ENCODE measurements around the gene SMG6.
"Not testable (repeated sequence)": the region's sequence is repeated elsewhere in the genome, so short reads cannot be mapped to it uniquely, and the experiment has no call there.

SMG6 gene

DNA sequence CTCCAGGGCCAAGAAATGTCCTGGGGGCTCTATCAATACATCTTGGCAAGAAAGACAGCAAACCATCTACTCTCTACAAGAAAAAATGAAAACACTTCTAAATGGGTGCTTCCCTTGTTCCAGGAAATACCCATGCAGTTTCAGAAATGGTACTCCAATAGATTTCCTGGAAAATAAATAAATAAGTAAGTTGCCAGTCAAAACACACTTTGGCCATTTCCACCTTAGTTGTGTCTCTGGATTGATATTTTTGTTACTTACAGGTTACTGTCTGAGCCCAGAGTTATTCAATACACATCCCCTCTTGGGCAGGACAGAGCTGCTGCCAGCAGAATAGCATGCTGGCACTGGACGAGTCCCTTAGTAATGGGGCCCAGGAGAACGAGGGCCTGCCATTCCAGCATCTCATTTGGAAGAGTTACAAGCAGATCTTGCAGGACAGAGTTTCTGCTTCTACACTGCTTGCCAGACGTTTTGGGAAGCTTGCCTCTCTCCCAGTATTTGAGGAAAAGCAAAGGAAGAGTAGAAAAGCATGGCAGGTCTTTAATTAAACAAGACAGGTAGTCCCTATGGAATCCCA is 100.5 kb downstream of the SMG6 start:
- Histone ChIP-seq H3K36me3 (ENCODE audit: control insufficient read depth in 2 of 2, insufficient read depth in 2 of 2, low read length in 2 of 2) (peaks cover 3 to 4% of the 10 kb centered on the region in 2 donors), H3K4me1 (ENCODE audit: control insufficient read depth, insufficient read depth, low read length) (peaks cover 8% of the 10 kb centered on the region), H3K9ac (ENCODE audit: low read length in 2 of 2) (no peak overlapping the region), H3K9me3 (ENCODE audit: control insufficient read depth in 2 of 2, low read length in 2 of 2) (no peaks in the 10 kb centered on the region), H3K27me3 (ENCODE audit: control insufficient read depth in 1 of 2, insufficient read depth in 2 of 2, low read length in 2 of 2) (no peaks in the 10 kb centered on the region), H3K4me3 (ENCODE audit: low read length in 2 of 2) (no peak overlapping the region), H3K27ac (ENCODE audit: low read length) (no peak overlapping the region)

DNA sequence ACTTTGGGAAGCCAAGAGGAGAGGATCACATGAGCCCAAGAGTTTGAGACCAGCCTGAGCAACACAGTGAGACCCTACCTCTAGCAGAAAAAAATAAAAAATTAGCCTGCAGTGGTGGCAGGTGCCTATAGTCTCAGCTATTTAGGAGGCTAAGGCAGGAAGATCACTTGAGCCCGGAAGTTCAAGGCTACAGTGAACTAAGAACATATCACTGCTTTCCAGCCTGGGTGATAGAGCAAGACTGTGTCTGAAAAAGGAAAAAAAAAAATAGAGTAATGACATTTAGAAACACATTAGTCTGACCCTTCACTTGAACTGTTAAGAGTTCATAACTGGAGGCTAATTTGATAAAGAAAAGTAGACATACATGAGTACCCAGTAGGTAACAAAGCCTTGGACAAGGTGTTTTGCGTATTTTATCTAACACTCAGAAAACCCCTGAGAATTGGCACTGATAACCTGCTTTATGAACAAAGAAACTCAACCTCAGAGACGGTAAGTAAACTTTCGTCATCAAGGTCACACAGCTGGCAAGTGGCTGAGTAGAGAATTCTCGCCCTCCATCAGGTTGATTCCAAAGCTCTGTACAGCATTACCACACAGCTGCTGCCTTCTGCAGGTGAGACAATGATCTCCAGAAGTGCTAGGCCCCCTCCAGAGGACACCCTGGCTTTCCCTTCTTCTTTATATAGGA is 101.1 kb downstream of the SMG6 start:
- H3K36me3 ChIP-seq (ENCODE audit: control insufficient read depth in 2 of 2, insufficient read depth in 2 of 2, low read length in 2 of 2), result peaks cover 3 to 4% of the 10 kb centered on the region in 2 donors
- H3K4me3 ChIP-seq (ENCODE audit: low read length in 2 of 2), result no peak overlapping the region
- H3K27ac ChIP-seq (ENCODE audit: low read length), result no peak overlapping the region
- no peaks in the 10 kb centered on the region for H3K9me3 ChIP-seq (ENCODE audit: control insufficient read depth in 2 of 2, low read length in 2 of 2)
- H3K4me1 ChIP-seq (ENCODE audit: control insufficient read depth, insufficient read depth, low read length), result peaks cover 8% of the 10 kb centered on the region
- no peak overlapping the region for H3K9ac ChIP-seq (ENCODE audit: low read length in 2 of 2)
- H3K27me3 ChIP-seq (ENCODE audit: control insufficient read depth in 1 of 2, insufficient read depth in 2 of 2, low read length in 2 of 2), result no peaks in the 10 kb centered on the region

DNA sequence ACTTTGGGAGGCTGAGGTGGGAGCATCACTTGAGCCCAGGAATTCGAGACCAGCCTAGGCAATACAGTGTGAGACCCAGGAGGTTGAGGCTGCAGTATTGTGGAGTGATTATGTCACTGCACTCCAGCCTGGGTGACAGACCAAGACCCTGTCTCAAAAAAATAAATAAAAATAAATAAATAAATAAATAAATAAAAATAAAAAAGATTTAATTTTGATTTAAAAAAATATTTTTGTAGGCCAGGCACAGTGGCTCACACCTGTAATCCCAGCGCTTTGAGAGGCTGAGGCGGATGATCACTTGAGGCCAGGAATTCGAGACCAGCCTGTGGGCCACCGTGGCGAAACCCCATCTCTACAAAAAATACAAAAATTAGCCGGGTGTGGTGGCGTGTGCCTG is 104.2 kb downstream of the SMG6 start:
- H3K36me3 ChIP-seq (ENCODE audit: control insufficient read depth in 2 of 2, insufficient read depth in 2 of 2, low read length in 2 of 2); H3K4me1 ChIP-seq (ENCODE audit: control insufficient read depth, insufficient read depth, low read length); H3K27ac ChIP-seq (ENCODE audit: low read length); H3K27me3 ChIP-seq (ENCODE audit: control insufficient read depth in 1 of 2, insufficient read depth in 2 of 2, low read length in 2 of 2); H3K4me3 ChIP-seq (ENCODE audit: low read length in 2 of 2); H3K9me3 ChIP-seq (ENCODE audit: control insufficient read depth in 2 of 2, low read length in 2 of 2); H3K9ac ChIP-seq (ENCODE audit: low read length in 2 of 2): not testable (repeated sequence)

DNA sequence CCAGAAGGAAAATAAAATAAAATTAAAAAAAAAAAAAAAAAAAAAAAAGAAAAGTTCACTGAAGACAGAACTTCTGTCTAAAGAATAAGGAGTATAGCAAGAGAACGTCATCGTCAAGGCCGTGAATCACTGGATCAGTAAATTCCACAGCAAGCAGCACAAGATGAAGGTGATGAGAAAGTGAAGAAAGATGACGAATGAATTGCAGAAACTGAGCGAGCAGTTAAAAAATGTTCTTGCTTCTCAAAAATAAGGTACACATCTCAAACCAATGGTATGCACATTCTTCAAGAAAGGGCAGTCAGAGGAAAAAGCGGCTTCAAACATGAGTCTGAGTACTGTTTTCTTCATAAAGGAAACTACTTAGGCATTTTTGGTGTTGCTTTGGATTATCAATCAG is 104.7 kb downstream of the SMG6 start:
- Histone ChIP-seq H3K9ac (ENCODE audit: low read length in 2 of 2) (no peak overlapping the region), H3K4me3 (ENCODE audit: low read length in 2 of 2) (no peak overlapping the region), H3K9me3 (ENCODE audit: control insufficient read depth in 2 of 2, low read length in 2 of 2) (no peaks in the 10 kb centered on the region), H3K36me3 (ENCODE audit: control insufficient read depth in 2 of 2, insufficient read depth in 2 of 2, low read length in 2 of 2) (peaks cover 0 to 4% of the 10 kb centered on the region in 2 donors), H3K27me3 (ENCODE audit: control insufficient read depth in 1 of 2, insufficient read depth in 2 of 2, low read length in 2 of 2) (no peaks in the 10 kb centered on the region), H3K4me1 (ENCODE audit: control insufficient read depth, insufficient read depth, low read length) (peaks cover 8% of the 10 kb centered on the region), H3K27ac (ENCODE audit: low read length) (no peak overlapping the region)

DNA sequence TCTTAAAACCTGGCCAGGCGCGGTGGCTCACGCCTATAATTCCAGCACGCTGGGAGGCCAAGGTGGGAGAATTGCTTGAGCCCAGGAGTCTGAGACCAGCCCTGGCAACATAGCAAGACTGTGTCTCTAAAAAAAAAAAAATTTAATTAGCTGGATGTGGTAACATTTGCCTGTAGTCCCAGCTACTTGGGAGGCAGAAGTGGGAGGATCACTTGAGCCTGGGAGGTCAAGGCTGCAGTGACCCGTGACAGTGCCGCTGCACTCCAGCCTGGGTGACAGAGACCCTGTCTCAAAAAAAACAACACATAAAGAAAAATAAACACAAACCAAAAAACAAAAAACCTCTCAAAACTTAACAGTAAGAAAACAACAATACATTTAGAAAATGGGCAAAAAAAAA is 106.3 kb downstream of the SMG6 start:
- Histone ChIP-seq H3K9ac (ENCODE audit: low read length in 2 of 2) (no peak overlapping the region), H3K9me3 (ENCODE audit: control insufficient read depth in 2 of 2, low read length in 2 of 2) (no peaks in the 10 kb centered on the region), H3K4me3 (ENCODE audit: low read length in 2 of 2) (no peak overlapping the region), H3K27ac (ENCODE audit: low read length) (no peak overlapping the region), H3K27me3 (ENCODE audit: control insufficient read depth in 1 of 2, insufficient read depth in 2 of 2, low read length in 2 of 2) (no peaks in the 10 kb centered on the region), H3K4me1 (ENCODE audit: control insufficient read depth, insufficient read depth, low read length) (peaks cover 4% of the 10 kb centered on the region), H3K36me3 (ENCODE audit: control insufficient read depth in 2 of 2, insufficient read depth in 2 of 2, low read length in 2 of 2) (peaks cover 1 to 6% of the 10 kb centered on the region in 2 donors)

DNA sequence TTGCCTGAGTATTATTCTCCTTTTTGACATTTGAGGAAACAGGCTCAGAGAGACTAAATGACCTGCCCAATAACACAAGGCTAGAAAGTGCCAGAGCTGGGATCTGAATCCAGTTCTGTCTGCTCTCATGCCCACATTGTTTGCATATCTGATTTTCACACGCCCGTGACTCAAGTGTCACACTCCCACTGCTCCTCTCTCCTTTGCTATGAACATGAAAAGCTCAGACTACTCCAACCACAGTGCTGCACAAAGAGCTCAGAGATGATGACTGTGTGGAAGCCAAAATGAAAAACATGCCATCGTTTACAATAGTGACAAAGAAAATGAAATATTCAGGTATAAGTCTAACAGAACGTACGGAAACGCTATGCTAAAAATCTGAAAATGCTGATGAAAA is 107.9 kb downstream of the SMG6 start:
- no peaks in the 10 kb centered on the region for H3K9me3 ChIP-seq (ENCODE audit: control insufficient read depth in 2 of 2, low read length in 2 of 2)
- peaks cover 0 to 6% of the 10 kb centered on the region in 2 donors for H3K36me3 ChIP-seq (ENCODE audit: control insufficient read depth in 2 of 2, insufficient read depth in 2 of 2, low read length in 2 of 2)
- peaks cover 11% of the 10 kb centered on the region for H3K4me1 ChIP-seq (ENCODE audit: control insufficient read depth, insufficient read depth, low read length)
- H3K27me3 ChIP-seq (ENCODE audit: control insufficient read depth in 1 of 2, insufficient read depth in 2 of 2, low read length in 2 of 2), result no peaks in the 10 kb centered on the region
- H3K9ac ChIP-seq (ENCODE audit: low read length in 2 of 2), result no peak overlapping the region
- no peak overlapping the region for H3K4me3 ChIP-seq (ENCODE audit: low read length in 2 of 2)
- no peak overlapping the region for H3K27ac ChIP-seq (ENCODE audit: low read length)

DNA sequence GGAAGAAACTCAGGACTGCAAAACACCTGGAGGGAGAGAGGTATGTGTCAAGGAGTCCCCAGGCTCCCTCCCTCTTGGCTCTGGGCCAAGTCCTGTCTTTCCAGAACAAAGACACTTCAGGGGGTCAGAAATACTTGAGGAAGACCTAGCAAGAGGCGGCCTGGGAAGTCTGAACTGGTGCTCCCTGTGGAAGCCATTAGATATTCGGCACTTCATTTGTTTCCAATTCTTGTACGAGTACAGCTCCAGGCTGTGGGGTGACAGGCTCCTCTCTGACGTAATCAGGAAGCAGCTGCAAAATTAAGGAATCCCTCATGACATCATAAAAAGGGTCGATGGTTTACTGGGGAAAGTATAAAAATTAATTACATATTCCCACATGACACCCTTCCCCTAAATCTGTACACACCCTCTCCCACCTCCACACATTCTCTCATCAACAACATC is 108.7 kb downstream of the SMG6 start:
- Histone ChIP-seq H3K4me1 (ENCODE audit: control insufficient read depth, insufficient read depth, low read length) (peaks cover 14% of the 10 kb centered on the region), H3K4me3 (ENCODE audit: low read length in 2 of 2) (no peak overlapping the region), H3K9ac (ENCODE audit: low read length in 2 of 2) (no peak overlapping the region), H3K9me3 (ENCODE audit: control insufficient read depth in 2 of 2, low read length in 2 of 2) (no peaks in the 10 kb centered on the region), H3K27me3 (ENCODE audit: control insufficient read depth in 1 of 2, insufficient read depth in 2 of 2, low read length in 2 of 2) (no peaks in the 10 kb centered on the region), H3K27ac (ENCODE audit: low read length) (no peak overlapping the region), H3K36me3 (ENCODE audit: control insufficient read depth in 2 of 2, insufficient read depth in 2 of 2, low read length in 2 of 2) (peaks cover 0 to 6% of the 10 kb centered on the region in 2 donors)

DNA sequence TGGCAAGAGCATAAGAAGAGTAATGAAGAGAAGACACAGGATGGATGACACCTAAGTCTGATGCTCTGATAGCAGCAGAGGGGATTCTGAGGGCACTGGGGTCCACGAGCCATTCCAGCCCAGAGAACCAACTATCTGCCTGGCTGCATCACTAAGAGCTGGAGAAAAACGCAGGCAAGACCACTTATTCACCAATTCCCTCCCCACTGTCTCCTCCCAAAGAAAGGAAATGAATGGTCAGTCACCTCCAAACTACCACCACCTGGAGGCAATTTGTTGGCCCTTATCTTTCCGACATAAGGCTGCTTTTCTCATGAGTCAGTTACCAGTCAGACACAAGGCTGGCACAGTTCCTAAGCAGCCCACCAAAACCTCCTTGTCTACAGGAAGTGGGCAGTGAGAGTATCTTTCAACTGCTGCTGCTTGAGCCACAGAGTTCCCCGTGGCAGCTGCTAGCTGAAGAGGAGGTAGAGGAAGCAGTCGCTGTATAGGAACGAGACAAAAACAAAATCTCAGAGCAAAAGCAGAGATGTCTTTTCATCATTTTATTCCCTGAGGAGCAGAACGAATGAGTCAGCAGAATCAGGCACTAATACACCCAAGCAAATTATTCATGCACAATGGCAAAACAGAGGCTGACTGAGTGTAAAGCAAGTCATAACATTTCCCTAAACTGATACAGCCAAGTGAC is 111.1 kb downstream of the SMG6 start:
- H3K27me3 ChIP-seq (ENCODE audit: control insufficient read depth in 1 of 2, insufficient read depth in 2 of 2, low read length in 2 of 2), result no peaks in the 10 kb centered on the region
- H3K4me1 ChIP-seq (ENCODE audit: control insufficient read depth, insufficient read depth, low read length), result peaks cover 18% of the 10 kb centered on the region
- peaks cover 6 to 8% of the 10 kb centered on the region in 2 donors for H3K36me3 ChIP-seq (ENCODE audit: control insufficient read depth in 2 of 2, insufficient read depth in 2 of 2, low read length in 2 of 2)
- H3K9ac ChIP-seq (ENCODE audit: low read length in 2 of 2), result no peak overlapping the region
- H3K27ac ChIP-seq (ENCODE audit: low read length), result peak overlapping the region; percentile 41
- H3K4me3 ChIP-seq (ENCODE audit: low read length in 2 of 2), result peak overlapping the region in 1 of 2 donors; percentile 8
- no peaks in the 10 kb centered on the region for H3K9me3 ChIP-seq (ENCODE audit: control insufficient read depth in 2 of 2, low read length in 2 of 2)

DNA sequence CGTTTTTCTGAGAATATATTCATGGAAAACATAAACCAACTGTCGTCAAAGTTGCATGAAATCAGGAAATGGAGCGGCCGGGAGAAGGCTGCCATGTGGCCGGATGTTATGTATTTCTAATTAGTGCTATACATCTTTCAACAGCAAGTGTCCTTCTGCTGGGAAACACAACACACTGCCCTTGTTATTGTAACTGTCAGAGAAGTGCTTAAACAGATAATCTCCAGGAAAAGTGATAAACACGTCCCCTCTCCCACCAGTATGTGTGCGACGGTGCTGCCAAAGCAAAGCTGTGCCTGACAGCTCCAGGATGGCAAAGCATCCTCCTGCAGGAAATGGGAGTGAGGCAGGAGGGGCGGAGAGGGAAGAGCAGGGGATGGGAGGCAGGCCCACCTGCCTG is 111.8 kb downstream of the SMG6 start:
- H3K9me3 ChIP-seq (ENCODE audit: control insufficient read depth in 2 of 2, low read length in 2 of 2), result no peaks in the 10 kb centered on the region
- H3K27me3 ChIP-seq (ENCODE audit: control insufficient read depth in 1 of 2, insufficient read depth in 2 of 2, low read length in 2 of 2), result no peaks in the 10 kb centered on the region
- H3K9ac ChIP-seq (ENCODE audit: low read length in 2 of 2), result no peak overlapping the region
- peak overlapping the region in 1 of 2 donors; percentile 8 for H3K4me3 ChIP-seq (ENCODE audit: low read length in 2 of 2)
- H3K36me3 ChIP-seq (ENCODE audit: control insufficient read depth in 2 of 2, insufficient read depth in 2 of 2, low read length in 2 of 2), result peaks cover 7 to 10% of the 10 kb centered on the region in 2 donors
- peaks cover 18% of the 10 kb centered on the region for H3K4me1 ChIP-seq (ENCODE audit: control insufficient read depth, insufficient read depth, low read length)
- H3K27ac ChIP-seq (ENCODE audit: low read length), result peak overlapping the region; percentile 41

DNA sequence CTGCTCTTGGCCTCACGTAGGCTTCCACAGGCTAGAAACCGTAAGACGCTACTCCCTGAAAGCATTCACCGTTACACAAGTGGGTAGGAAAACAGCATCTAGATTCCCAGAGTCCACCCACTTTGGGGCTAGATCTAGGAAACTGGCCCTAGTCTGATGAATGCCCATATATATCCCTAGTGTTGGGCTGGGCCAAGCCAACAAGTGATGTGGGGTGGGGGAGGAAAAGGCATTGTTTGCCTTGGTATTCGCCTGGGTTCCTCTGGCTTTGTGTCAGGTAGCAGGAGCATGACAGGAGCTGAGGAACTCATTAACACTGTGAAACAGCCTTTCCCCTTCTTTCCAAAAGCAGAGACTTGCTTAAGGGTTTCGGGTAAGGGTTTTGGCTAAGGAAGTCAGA is 112.4 kb downstream of the SMG6 start:
- no peak overlapping the region for H3K27ac ChIP-seq (ENCODE audit: low read length)
- no peak overlapping the region for H3K4me3 ChIP-seq (ENCODE audit: low read length in 2 of 2)
- peaks cover 12 to 15% of the 10 kb centered on the region in 2 donors for H3K36me3 ChIP-seq (ENCODE audit: control insufficient read depth in 2 of 2, insufficient read depth in 2 of 2, low read length in 2 of 2)
- H3K4me1 ChIP-seq (ENCODE audit: control insufficient read depth, insufficient read depth, low read length), result peaks cover 18% of the 10 kb centered on the region
- H3K9me3 ChIP-seq (ENCODE audit: control insufficient read depth in 2 of 2, low read length in 2 of 2), result no peaks in the 10 kb centered on the region
- H3K9ac ChIP-seq (ENCODE audit: low read length in 2 of 2), result no peak overlapping the region
- H3K27me3 ChIP-seq (ENCODE audit: control insufficient read depth in 1 of 2, insufficient read depth in 2 of 2, low read length in 2 of 2), result no peaks in the 10 kb centered on the region

DNA sequence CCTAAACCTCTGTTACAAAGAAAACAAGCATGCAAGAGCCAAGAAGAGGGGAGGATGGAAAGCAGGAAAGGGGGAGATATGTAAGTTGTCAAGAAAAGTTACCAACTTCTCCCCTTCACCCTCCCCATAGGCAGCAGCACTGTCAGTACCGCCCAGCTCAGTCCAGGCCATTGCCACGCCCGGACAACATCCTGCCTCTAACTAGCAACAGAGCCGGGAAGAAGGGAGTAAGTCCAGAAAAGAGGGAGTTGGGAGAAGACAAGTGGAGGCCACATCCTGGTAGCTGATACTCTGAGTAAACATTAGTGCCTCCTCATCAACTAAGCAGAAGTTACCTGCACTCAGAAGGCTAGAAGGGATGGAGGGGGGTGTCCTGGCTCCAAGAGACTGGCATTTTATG is 113.6 kb downstream of the SMG6 start:
- peak overlapping the region; percentile 31 for H3K27ac ChIP-seq (ENCODE audit: low read length)
- no peaks in the 10 kb centered on the region for H3K27me3 ChIP-seq (ENCODE audit: control insufficient read depth in 1 of 2, insufficient read depth in 2 of 2, low read length in 2 of 2)
- H3K9me3 ChIP-seq (ENCODE audit: control insufficient read depth in 2 of 2, low read length in 2 of 2), result no peaks in the 10 kb centered on the region
- no peak overlapping the region for H3K4me3 ChIP-seq (ENCODE audit: low read length in 2 of 2)
- H3K4me1 ChIP-seq (ENCODE audit: control insufficient read depth, insufficient read depth, low read length), result peaks cover 18% of the 10 kb centered on the region
- H3K9ac ChIP-seq (ENCODE audit: low read length in 2 of 2), result no peak overlapping the region
- peaks cover 16 to 24% of the 10 kb centered on the region in 2 donors for H3K36me3 ChIP-seq (ENCODE audit: control insufficient read depth in 2 of 2, insufficient read depth in 2 of 2, low read length in 2 of 2)
